Breast epithelium (tissue), 3 donors: ENCODE data around the gene SUCLG1.

ENCODE experiments used
- CTCF ChIP-seq, 3 donors: fragments of 450-650 bp; IDR thresholded peaks; one replicate each; pipeline ENCODE4 v1.5.1; 2016 to 2017; ENCODE audit warnings: antibody characterized with exemption in 3 of 3, mild to moderate bottlenecking in 3 of 3, moderate library complexity in 3 of 3
- POLR2A ChIP-seq: fragments of 450-650 bp; IDR thresholded peaks from one replicate; pipeline ENCODE4 v1.6.1; 2016; ENCODE audit warnings: antibody characterized with exemption, mild to moderate bottlenecking, moderate library complexity
- POLR2AphosphoS5 ChIP-seq, 3 donors: sonication (generic); formaldehyde crosslinking; IDR thresholded peaks; one replicate each; pipeline ENCODE4 v1.6.1; 2017; ENCODE audit warnings: antibody characterized with exemption in 3 of 3

- TF ChIP-seq CTCF (IDR thresholded peaks at IDR 0.05) = no peak
- TF ChIP-seq POLR2A = no peak
- TF ChIP-seq POLR2AphosphoS5 (IDR thresholded peaks at IDR 0.05) = no peak
Measured at GRCh38 chr2:84477886-84478285, 18.8 kb upstream of the SUCLG1 start.
